ENCODE data around the gene PILRA. TPM values are rescaled to one million over a fixed set of nuclear protein-coding genes. Genes with fewer than 3 reads are reported as not detected.

The PILRA gene
- total and polyA plus RNA-seq, 9 donors = 1.3 to 6.1 (median 2.3) TPM

- Histone ChIP-seq H3K27me3 (ENCODE audit: control insufficient read depth, insufficient read depth, low read length) (peaks cover 2% of the 10 kb centered on the region), H3K4me3 (ENCODE audit: low read length) (no peak overlapping the region), H3K27ac (ENCODE audit: low read length) (no peak overlapping the region), H3K4me1 (ENCODE audit: control insufficient read depth, insufficient read depth, low read length) (peaks cover 3% of the 10 kb centered on the region), H3K36me3 (ENCODE audit: control insufficient read depth, insufficient read depth, low read length) (no peaks in the 10 kb centered on the region), H3K9me3 (replicated peaks; ENCODE audit: control insufficient read depth, low read depth, low read length) (no peaks in the 10 kb centered on the region)
- 43% methylated on average over 1 of the region's 4 CpGs for WGBS (ENCODE audit: insufficient coverage)
- DNase-seq = no peak
Measured at GRCh38 chr7:100393233-100393905, 20.1 kb downstream of the PILRA start.

GRCh38 chr7:100394077-100394476, 20.8 kb downstream of the PILRA start:
- Histone ChIP-seq H3K9me3 (replicated peaks; ENCODE audit: control insufficient read depth, low read depth, low read length) (no peaks in the 10 kb centered on the region), H3K4me3 (ENCODE audit: low read length) (no peak overlapping the region), H3K27ac (ENCODE audit: low read length) (no peak overlapping the region), H3K36me3 (ENCODE audit: control insufficient read depth, insufficient read depth, low read length) (no peaks in the 10 kb centered on the region), H3K27me3 (ENCODE audit: control insufficient read depth, insufficient read depth, low read length) (peaks cover 2% of the 10 kb centered on the region), H3K4me1 (ENCODE audit: control insufficient read depth, insufficient read depth, low read length) (peaks cover 3% of the 10 kb centered on the region)
- WGBS (ENCODE audit: insufficient coverage) = 83% methylated on average over 1 of the region's 2 CpGs
- DNase-seq = no peak

GRCh38 chr7:100396421-100396982, 23.2 kb downstream of the PILRA start:
- H3K27me3 ChIP-seq (ENCODE audit: control insufficient read depth, insufficient read depth, low read length) = peaks cover 2% of the 10 kb centered on the region
- H3K27ac ChIP-seq (ENCODE audit: low read length) = no peak overlapping the region
- DNase-seq = peak; percentile 47
- H3K4me3 ChIP-seq (ENCODE audit: low read length) = no peak overlapping the region
- H3K9me3 ChIP-seq (replicated peaks; ENCODE audit: control insufficient read depth, low read depth, low read length) = no peaks in the 10 kb centered on the region
- 89% methylated on average over 3 of the region's 9 CpGs for WGBS (ENCODE audit: insufficient coverage)
- H3K36me3 ChIP-seq (ENCODE audit: control insufficient read depth, insufficient read depth, low read length) = no peaks in the 10 kb centered on the region
- H3K4me1 ChIP-seq (ENCODE audit: control insufficient read depth, insufficient read depth, low read length) = peaks cover 3% of the 10 kb centered on the region

GRCh38 chr7:100397315-100398081, 24.2 kb downstream of the PILRA start:
- Histone ChIP-seq H3K36me3 (ENCODE audit: control insufficient read depth, insufficient read depth, low read length) (no peaks in the 10 kb centered on the region), H3K27ac (ENCODE audit: low read length) (no peak overlapping the region), H3K4me1 (ENCODE audit: control insufficient read depth, insufficient read depth, low read length) (peaks cover 3% of the 10 kb centered on the region), H3K4me3 (ENCODE audit: low read length) (no peak overlapping the region), H3K27me3 (ENCODE audit: control insufficient read depth, insufficient read depth, low read length) (peaks cover 2% of the 10 kb centered on the region), H3K9me3 (replicated peaks; ENCODE audit: control insufficient read depth, low read depth, low read length) (no peaks in the 10 kb centered on the region)
- no peak for DNase-seq
- WGBS (ENCODE audit: insufficient coverage) = 39% methylated on average over 10 of the region's 13 CpGs

GRCh38 chr7:100398239-100398638, 25.0 kb downstream of the PILRA start:
- DNase-seq = no peak
- WGBS (ENCODE audit: insufficient coverage) = 12% methylated on average over 2 of the region's 2 CpGs
- no peak overlapping the region for H3K27ac ChIP-seq (ENCODE audit: low read length)
- peaks cover 3% of the 10 kb centered on the region for H3K4me1 ChIP-seq (ENCODE audit: control insufficient read depth, insufficient read depth, low read length)
- H3K9me3 ChIP-seq (replicated peaks; ENCODE audit: control insufficient read depth, low read depth, low read length) = no peaks in the 10 kb centered on the region
- no peak overlapping the region for H3K4me3 ChIP-seq (ENCODE audit: low read length)
- H3K36me3 ChIP-seq (ENCODE audit: control insufficient read depth, insufficient read depth, low read length) = no peaks in the 10 kb centered on the region
- H3K27me3 ChIP-seq (ENCODE audit: control insufficient read depth, insufficient read depth, low read length) = peaks cover 2% of the 10 kb centered on the region

- Histone ChIP-seq H3K36me3 (ENCODE audit: control insufficient read depth, insufficient read depth, low read length) (no peaks in the 10 kb centered on the region), H3K27ac (ENCODE audit: low read length) (no peak overlapping the region), H3K9me3 (replicated peaks; ENCODE audit: control insufficient read depth, low read depth, low read length) (no peaks in the 10 kb centered on the region), H3K4me3 (ENCODE audit: low read length) (no peak overlapping the region), H3K4me1 (ENCODE audit: control insufficient read depth, insufficient read depth, low read length) (peaks cover 3% of the 10 kb centered on the region), H3K27me3 (ENCODE audit: control insufficient read depth, insufficient read depth, low read length) (peaks cover 2% of the 10 kb centered on the region)
- WGBS (ENCODE audit: insufficient coverage) = 94% methylated on average over 3 of the region's 3 CpGs
- DNase-seq = no peak
Measured at GRCh38 chr7:100400041-100400440, 26.8 kb downstream of the PILRA start.

- Histone ChIP-seq H3K9me3 (replicated peaks; ENCODE audit: control insufficient read depth, low read depth, low read length) (no peaks in the 10 kb centered on the region), H3K4me1 (ENCODE audit: control insufficient read depth, insufficient read depth, low read length) (peaks cover 3% of the 10 kb centered on the region), H3K27me3 (ENCODE audit: control insufficient read depth, insufficient read depth, low read length) (peaks cover 2% of the 10 kb centered on the region), H3K36me3 (ENCODE audit: control insufficient read depth, insufficient read depth, low read length) (no peaks in the 10 kb centered on the region), H3K4me3 (ENCODE audit: low read length) (no peak overlapping the region), H3K27ac (ENCODE audit: low read length) (no peak overlapping the region)
- no peak for DNase-seq
- 65% methylated on average over 7 of the region's 11 CpGs for WGBS (ENCODE audit: insufficient coverage)
Measured at GRCh38 chr7:100400656-100401055, 27.4 kb downstream of the PILRA start.

GRCh38 chr7:100401811-100402210, 28.5 kb downstream of the PILRA start:
- Histone ChIP-seq H3K36me3 (ENCODE audit: control insufficient read depth, insufficient read depth, low read length) (no peaks in the 10 kb centered on the region), H3K4me1 (ENCODE audit: control insufficient read depth, insufficient read depth, low read length) (peaks cover 3% of the 10 kb centered on the region), H3K9me3 (replicated peaks; ENCODE audit: control insufficient read depth, low read depth, low read length) (no peaks in the 10 kb centered on the region), H3K27ac (ENCODE audit: low read length) (no peak overlapping the region), H3K4me3 (ENCODE audit: low read length) (no peak overlapping the region), H3K27me3 (ENCODE audit: control insufficient read depth, insufficient read depth, low read length) (peaks cover 2% of the 10 kb centered on the region)
- 72% methylated on average over 4 of the region's 5 CpGs for WGBS (ENCODE audit: insufficient coverage)
- DNase-seq = no peak

GRCh38 chr7:100402241-100402640, 29.0 kb downstream of the PILRA start:
- H3K4me1 ChIP-seq (ENCODE audit: control insufficient read depth, insufficient read depth, low read length) = peaks cover 3% of the 10 kb centered on the region
- peaks cover 2% of the 10 kb centered on the region for H3K27me3 ChIP-seq (ENCODE audit: control insufficient read depth, insufficient read depth, low read length)
- no peaks in the 10 kb centered on the region for H3K9me3 ChIP-seq (replicated peaks; ENCODE audit: control insufficient read depth, low read depth, low read length)
- no peak for DNase-seq
- WGBS (ENCODE audit: insufficient coverage) = 80% methylated on average over 1 of the region's 2 CpGs
- H3K4me3 ChIP-seq (ENCODE audit: low read length) = no peak overlapping the region
- no peaks in the 10 kb centered on the region for H3K36me3 ChIP-seq (ENCODE audit: control insufficient read depth, insufficient read depth, low read length)
- H3K27ac ChIP-seq (ENCODE audit: low read length) = no peak overlapping the region

- 59% methylated on average over 3 of the region's 6 CpGs for WGBS (ENCODE audit: insufficient coverage)
- H3K9me3 ChIP-seq (replicated peaks; ENCODE audit: control insufficient read depth, low read depth, low read length) = no peaks in the 10 kb centered on the region
- no peak for DNase-seq
Measured at GRCh38 chr7:100406767-100407166, 33.5 kb downstream of the PILRA start.

More at GRCh38 chr7:100406767-100407166, 33.5 kb downstream of the PILRA start:
- Histone ChIP-seq H3K27me3 (ENCODE audit: control insufficient read depth, insufficient read depth, low read length) (no peaks in the 10 kb centered on the region), H3K4me1 (ENCODE audit: control insufficient read depth, insufficient read depth, low read length) (no peaks in the 10 kb centered on the region), H3K27ac (ENCODE audit: low read length) (no peak overlapping the region), H3K4me3 (ENCODE audit: low read length) (no peak overlapping the region), H3K36me3 (ENCODE audit: control insufficient read depth, insufficient read depth, low read length) (no peaks in the 10 kb centered on the region)

Measured in muscle of leg (tissue), 11 donors.